B cell (primary cell): ENCODE data around the gene NXNL1. TPM values are rescaled to one million over a fixed set of nuclear protein-coding genes. Genes with fewer than 3 reads are reported as not detected.

ENCODE experiments used
- ATAC-seq: fragments of 200-7000 bp; cut with Tn5 transposase; one replicate; pipeline ENCODE4 v1.10.0; 2021; ENCODE audit warnings: low read depth, mild to moderate bottlenecking, moderate number of reproducible peaks, moderate library complexity
- CTCF ChIA-PET: fragments of 350-600 bp; sonication (Branson Sonifier 250); formaldehyde crosslinking; loops from one replicate; lab custom pipeline; 2021; ENCODE audit warnings: antibody characterized with exemption, inconsistent platforms; lab: Charles Lee
- POLR2A ChIA-PET: fragments of 350-600 bp; sonication (Branson Sonifier 250); formaldehyde crosslinking; loops from one replicate; lab custom pipeline; 2021; ENCODE audit warnings: antibody characterized with exemption; lab: Charles Lee
- DNase-seq: peaks from one replicate; pipeline ENCODE4 v3.0.0; 2013
- H2AFZ ChIP-seq: 2 replicates; pipeline ENCODE4 v1.6.1; 2012; ENCODE audit warnings: mild to moderate bottlenecking, low read depth, low read length; ENCODE audit not compliant: insufficient read depth, poor library complexity, severe bottlenecking
- H3K27ac ChIP-seq, 2 donors: 1 replicate in 1 of 2; 2 replicates in 1 of 2; pipeline ENCODE4 v1.5.1; 2012 to 2013; ENCODE audit warnings: low read length in 2 of 2, mild to moderate bottlenecking in 2 of 2, moderate library complexity in 1 of 2
- H3K27me3 ChIP-seq, 4 experiments: fragments of 200-600 bp in 1 of 4; sonication (generic) in 1 of 4; replicated peaks in 1 of 4; 1 replicate in 2 of 4; 2 replicates in 2 of 4; pipeline versions ENCODE4 v1.6.1 to v1.7.0; 2013 to 2016; ENCODE audit warnings: low read length in 3 of 4, mild to moderate bottlenecking in 2 of 4, mixed read lengths in 1 of 4, moderate library complexity in 1 of 4; ENCODE audit not compliant: insufficient read depth in 4 of 4, control insufficient read depth in 3 of 4; ENCODE audit errors: control extremely low read depth in 1 of 4
- H3K36me3 ChIP-seq, 2 experiments: replicated peaks in 1 of 2; 1 replicate in 1 of 2; 2 replicates in 1 of 2; pipeline versions ENCODE4 v1.6.1 to v1.7.1; 2013; ENCODE audit warnings: low read length in 1 of 2; ENCODE audit not compliant: insufficient read depth in 2 of 2, control insufficient read depth in 1 of 2; ENCODE audit errors: control extremely low read depth in 1 of 2, extremely low read depth in 1 of 2
- H3K4me1 ChIP-seq, 2 donors: fragments of 200-600 bp in 1 of 2; sonication (generic) in 1 of 2; 1 replicate in 1 of 2; 2 replicates in 1 of 2; pipeline versions ENCODE4 v1.5.1 to v1.6.1; 2013 to 2017; ENCODE audit warnings: low read length in 2 of 2; ENCODE audit not compliant: control insufficient read depth in 2 of 2, insufficient read depth in 2 of 2
- H3K4me2 ChIP-seq: replicated peaks from 2 replicates; pipeline ENCODE3; 2012; ENCODE audit warnings: mild to moderate bottlenecking, low read depth, low read length; ENCODE audit not compliant: poor library complexity, severe bottlenecking
- H3K4me3 ChIP-seq, 5 experiments: fragments of 200-600 bp in 1 of 5; sonication (generic) in 1 of 5; 1 replicate in 3 of 5; 2 replicates in 2 of 5; pipeline versions ENCODE4 v1.5.1 to v1.7.0; 2011 to 2016; ENCODE audit warnings: low read length in 4 of 5, mild to moderate bottlenecking in 4 of 5, low read depth in 2 of 5, control low read depth in 1 of 5, moderate library complexity in 1 of 5; ENCODE audit not compliant: insufficient read depth in 1 of 5; ENCODE audit errors: control extremely low read depth in 1 of 5, extremely low read depth in 1 of 5
- H3K79me2 ChIP-seq: fragments of 200-600 bp; sonication (generic); one replicate; pipeline ENCODE4 v1.6.0; 2016; ENCODE audit warnings: low read length; ENCODE audit not compliant: control insufficient read depth, insufficient read depth
- H3K9ac ChIP-seq: fragments of 200-600 bp; sonication (generic); 2 replicates; pipeline ENCODE4 v1.6.1; 2017; ENCODE audit warnings: mild to moderate bottlenecking, low read length, moderate library complexity
- H3K9me3 ChIP-seq, 3 donors: one replicate each; pipeline versions ENCODE4 v1.6.1 to v1.7.1; 2013; ENCODE audit warnings: low read length in 2 of 3; ENCODE audit not compliant: control insufficient read depth in 2 of 3, insufficient read depth in 1 of 3; ENCODE audit errors: control extremely low read depth in 1 of 3
- H4K20me1 ChIP-seq: 2 replicates; pipeline ENCODE4 v1.6.0; 2012; ENCODE audit warnings: mild to moderate bottlenecking, low read length; ENCODE audit not compliant: insufficient read depth, control insufficient read depth, poor library complexity, severe bottlenecking
- H3K27ac Mint-ChIP-seq: one replicate; pipeline ENCODE4 v1.8.0; 2021; ENCODE audit warnings: mixed read lengths
- H3K27me3 Mint-ChIP-seq: one replicate; pipeline ENCODE4 v1.8.0; 2021; ENCODE audit warnings: mixed read lengths
- H3K4me1 Mint-ChIP-seq: one replicate; pipeline ENCODE4 v1.8.0; 2021; ENCODE audit warnings: mixed read lengths
- H3K4me3 Mint-ChIP-seq: one replicate; pipeline ENCODE4 v1.8.0; 2021; ENCODE audit warnings: mixed read lengths
- H3K9me3 Mint-ChIP-seq: one replicate; pipeline ENCODE4 v1.8.0; 2022; ENCODE audit warnings: mixed read lengths; ENCODE audit not compliant: insufficient read depth
- CTCF ChIP-seq: fragments of 200-600 bp; IDR thresholded peaks from one replicate; pipeline ENCODE4 v1.8.0; 2022; ENCODE audit warnings: antibody characterized with exemption, mild to moderate bottlenecking
- EZH2 ChIP-seq: IDR thresholded peaks from 2 replicates; pipeline ENCODE4 v1.6.1; 2012; ENCODE audit warnings: borderline replicate concordance, low read depth, mild to moderate bottlenecking, moderate library complexity, low read length; ENCODE audit not compliant: insufficient read depth, poor library complexity, severe bottlenecking
- WGBS: methylation state at CpG from one replicate; pipeline ENCODE4 v1.1.5; 2013; ENCODE audit warnings: missing lambda C conversion rate; ENCODE audit not compliant: insufficient coverage; 5-methylcytosine and 5-hydroxymethylcytosine counted together
- intact Hi-C: fragments of 100-400 bp; cut with micrococcal nuclease; formaldehyde crosslinking; loops from one replicate; pipeline ENCODE4 v1.10.0; 2022
- polyA plus RNA-seq: library from polyadenylated mRNA; depleted of rRNA; stranded (reverse); fragments of >200 nt; gene quantifications from 2 replicates; pipeline ENCODE4 v1.2.3, GENCODE V29; 2012
- total RNA-seq, 2 donors: library from RNA; stranded (reverse); fragments of 120-200 nt in 1 of 2; gene quantifications; 1 replicate in 1 of 2; 2 replicates in 1 of 2; pipeline versions ENCODE4 v1.2.3 to v1.2.4, GENCODE V29; 2013 to 2022

The NXNL1 gene
- total and polyA plus RNA-seq, 2 donors (not counting 1 experiment from before 2014, with no cell fraction given), result not detected

GRCh38 chr19:17458970-17459369 is 1.8 kb downstream of the NXNL1 start:
- ChIA-PET CTCF (interaction anchor here (0.9 to 1.5 kb wide), 2 partner anchors 8 to 107 kb away, joined by 3 to 4 read pairs; no protein-coding TSS in a partner anchor), POLR2A (interaction anchor here (0.6 kb wide), 1 partner anchor 195 kb away, joined by 3 read pairs; no protein-coding TSS in a partner anchor)
- peaks cover 0 to 5% of the 10 kb centered on the region in 2 donors for H3K4me1 ChIP-seq
- Mint-ChIP-seq H3K27me3 (peaks cover 26% of the 10 kb centered on the region), H3K4me3 (no peak overlapping the region), H3K27ac (no peak overlapping the region), H3K4me1 (no peaks in the 10 kb centered on the region), H3K9me3 (no peaks in the 10 kb centered on the region)
- H3K9me3 ChIP-seq, result peaks cover 0 to 3% (median 0%) of the 10 kb centered on the region in 3 donors
- peaks cover 0 to 47% (median 15%) of the 10 kb centered on the region in 4 experiments for H3K27me3 ChIP-seq
- no peak overlapping the region for H3K27ac ChIP-seq
- H2AFZ ChIP-seq, result no peak overlapping the region
- no peaks in the 10 kb centered on the region for H3K36me3 ChIP-seq
- no peak for DNase-seq
- intact Hi-C loops, result no loop called here
- H3K79me2 ChIP-seq, result no peaks in the 10 kb centered on the region
- no CpG with 5 or more reads among the region's 3 CpGs for WGBS
- no peak overlapping the region for H3K4me2 ChIP-seq
- no peak overlapping the region for H3K9ac ChIP-seq
- no peak for TF ChIP-seq CTCF
- TF ChIP-seq EZH2, result no peak
- no peaks in the 10 kb centered on the region for H4K20me1 ChIP-seq
- no peak for ATAC-seq
- H3K4me3 ChIP-seq, result no peak overlapping the region

GRCh38 chr19:17457616-17458015 is 3.1 kb downstream of the NXNL1 start:
- DNase-seq (no peak), ATAC-seq (no peak)
- H3K4me1 Mint-ChIP-seq, result peaks cover 5% of the 10 kb centered on the region
- WGBS, result 94% methylated on average over 5 of the region's 6 CpGs
- no peaks in the 10 kb centered on the region for H3K9me3 Mint-ChIP-seq
- H3K79me2 ChIP-seq, result no peaks in the 10 kb centered on the region
- intact Hi-C loops, result no loop called here
- H3K4me3 Mint-ChIP-seq, result no peak overlapping the region
- TF ChIP-seq EZH2, result no peak
- no peak for TF ChIP-seq CTCF
- no peak overlapping the region for H3K4me2 ChIP-seq
- no peak overlapping the region for H2AFZ ChIP-seq
- H3K9ac ChIP-seq, result no peak overlapping the region
- no peak overlapping the region for H3K27ac Mint-ChIP-seq
- peaks cover 7 to 10% of the 10 kb centered on the region in 2 donors for H3K4me1 ChIP-seq
- H3K27me3 Mint-ChIP-seq, result peaks cover 32% of the 10 kb centered on the region
- H3K36me3 ChIP-seq, result no peaks in the 10 kb centered on the region
- H3K27ac ChIP-seq, result no peak overlapping the region
- peaks cover 0 to 11% (median 3%) of the 10 kb centered on the region in 3 donors for H3K9me3 ChIP-seq
- CTCF ChIA-PET, result interaction anchor here (0.6 kb wide), 1 partner anchor 37 kb away, joined by 3 read pairs; no protein-coding TSS in a partner anchor
- H4K20me1 ChIP-seq, result no peaks in the 10 kb centered on the region
- peaks cover 0 to 54% (median 18%) of the 10 kb centered on the region in 4 experiments for H3K27me3 ChIP-seq
- H3K4me3 ChIP-seq, result no peak overlapping the region
- POLR2A ChIA-PET, result no interaction called here
